Esophagus squamous epithelium (tissue), 5 donors: ENCODE measurements around the gene KRTAP16-1. TPM values are rescaled to one million over a fixed set of nuclear protein-coding genes. Genes with fewer than 3 reads are reported as not detected.
"Not testable (repeated sequence)": the region's sequence is repeated elsewhere in the genome, so short reads cannot be mapped to it uniquely, and the experiment has no call there.

Experiments
- DNase-seq: peaks from one replicate; lab custom pipeline; 2025; lab: John Stamatoyannopoulos, UW
- H3K27ac ChIP-seq, 4 donors: fragments of 200-600 bp; sonication (generic); one replicate each; pipeline ENCODE4 v1.5.1; 2016 to 2019; ENCODE audit warnings: mild to moderate bottlenecking in 1 of 4
- H3K27me3 ChIP-seq, 4 donors: fragments of 200-600 bp; sonication (generic); 1 replicate in 3 of 4; 2 replicates in 1 of 4; pipeline versions ENCODE4 v1.5.1 to v1.6.0; 2017 to 2021; ENCODE audit warnings: antibody characterized with exemption in 1 of 4
- H3K36me3 ChIP-seq, 3 donors: fragments of 200-600 bp; sonication (generic); one replicate each; pipeline ENCODE4 v1.5.1; 2016 to 2019
- H3K4me1 ChIP-seq, 3 donors: fragments of 200-600 bp; sonication (generic); one replicate each; pipeline ENCODE4 v1.5.1; 2017 to 2019
- H3K4me3 ChIP-seq, 4 donors: fragments of 200-600 bp; sonication (generic); 1 replicate in 3 of 4; 2 replicates in 1 of 4; pipeline ENCODE4 v1.5.1; 2016 to 2019; ENCODE audit warnings: mild to moderate bottlenecking in 2 of 4, moderate library complexity in 1 of 4
- H3K9me3 ChIP-seq, 3 donors: fragments of 200-600 bp; sonication (generic); one replicate each; pipeline ENCODE4 v1.5.1; 2016 to 2019
- POLR2A ChIP-seq, 4 donors: fragments of 450-650 bp; IDR thresholded peaks; one replicate each; pipeline ENCODE4 v1.6.1; 2017; ENCODE audit warnings: antibody characterized with exemption in 4 of 4, mild to moderate bottlenecking in 4 of 4, moderate library complexity in 3 of 4
- WGBS, 2 donors: methylation state at CpG; one replicate each; pipeline ENCODE4 v1.1.5; 2018; 5-methylcytosine and 5-hydroxymethylcytosine counted together
- intact Hi-C: fragments of 100-400 bp; cut with DNase I; formaldehyde crosslinking; loops from one replicate; pipeline ENCODE4 v1.15.0; 2022
- total RNA-seq, 4 donors: library from RNA; depleted of rRNA; stranded (reverse); fragments of >200 nt; gene quantifications; one replicate each; pipeline ENCODE4 v1.1.0, GENCODE V29; 2016
- TF ChIP-seq, protein P1 (sequence below), 6 experiments: fragments of 450-650 bp in 4 of 6; fragments of 200-600 bp in 2 of 6; sonication (generic) in 2 of 6; IDR thresholded peaks; one replicate each; pipeline ENCODE4 v1.5.1; 2016 to 2019; ENCODE audit warnings: antibody characterized with exemption in 6 of 6, mild to moderate bottlenecking in 4 of 6, moderate library complexity in 4 of 6
- donor health status: DM: yes; HTN: yes; CAD: no.

Gene KRTAP16-1
- total RNA-seq, 4 donors from 2014 or later: not detected

GRCh38 chr17:41271858-41272257 is 37.3 kb downstream of the KRTAP16-1 start:
- H3K27me3 ChIP-seq: peaks cover 0 to 5% (median 0%) of the 10 kb centered on the region in 4 donors
- 75% methylated on average over 1 of the region's 1 CpG; no CpG with 5 or more reads in 1 of the 2 donors for WGBS, 2 donors
- no peak overlapping the region for H3K4me3 ChIP-seq
- H3K27ac ChIP-seq: no peak overlapping the region
- intact Hi-C loops: no loop called here
- no peaks in the 10 kb centered on the region for H3K9me3 ChIP-seq
- no peak for DNase-seq
- no peaks in the 10 kb centered on the region for H3K4me1 ChIP-seq
- no peak for TF ChIP-seq POLR2A (IDR thresholded peaks at IDR 0.05)
- TF ChIP-seq, protein P1, sequence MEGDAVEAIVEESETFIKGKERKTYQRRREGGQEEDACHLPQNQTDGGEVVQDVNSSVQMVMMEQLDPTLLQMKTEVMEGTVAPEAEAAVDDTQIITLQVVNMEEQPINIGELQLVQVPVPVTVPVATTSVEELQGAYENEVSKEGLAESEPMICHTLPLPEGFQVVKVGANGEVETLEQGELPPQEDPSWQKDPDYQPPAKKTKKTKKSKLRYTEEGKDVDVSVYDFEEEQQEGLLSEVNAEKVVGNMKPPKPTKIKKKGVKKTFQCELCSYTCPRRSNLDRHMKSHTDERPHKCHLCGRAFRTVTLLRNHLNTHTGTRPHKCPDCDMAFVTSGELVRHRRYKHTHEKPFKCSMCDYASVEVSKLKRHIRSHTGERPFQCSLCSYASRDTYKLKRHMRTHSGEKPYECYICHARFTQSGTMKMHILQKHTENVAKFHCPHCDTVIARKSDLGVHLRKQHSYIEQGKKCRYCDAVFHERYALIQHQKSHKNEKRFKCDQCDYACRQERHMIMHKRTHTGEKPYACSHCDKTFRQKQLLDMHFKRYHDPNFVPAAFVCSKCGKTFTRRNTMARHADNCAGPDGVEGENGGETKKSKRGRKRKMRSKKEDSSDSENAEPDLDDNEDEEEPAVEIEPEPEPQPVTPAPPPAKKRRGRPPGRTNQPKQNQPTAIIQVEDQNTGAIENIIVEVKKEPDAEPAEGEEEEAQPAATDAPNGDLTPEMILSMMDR (IDR thresholded peaks at IDR 0.05): no peak
- H3K36me3 ChIP-seq: no peaks in the 10 kb centered on the region

GRCh38 chr17:41271323-41271722 is 37.8 kb downstream of the KRTAP16-1 start:
- H3K4me1 ChIP-seq, H3K27ac ChIP-seq, intact Hi-C loops, H3K27me3 ChIP-seq, DNase-seq, H3K4me3 ChIP-seq, H3K9me3 ChIP-seq, H3K36me3 ChIP-seq: not testable (repeated sequence)
- WGBS, 2 donors: no CpG with 5 or more reads among the region's 1 CpG

- no peak overlapping the region for H3K4me3 ChIP-seq
- H3K4me1 ChIP-seq: no peaks in the 10 kb centered on the region
- TF ChIP-seq POLR2A (IDR thresholded peaks at IDR 0.05): no peak
- TF ChIP-seq, protein P1 (IDR thresholded peaks at IDR 0.05): no peak
- H3K36me3 ChIP-seq: no peaks in the 10 kb centered on the region
- H3K27me3 ChIP-seq: peaks cover 0 to 4% (median 0%) of the 10 kb centered on the region in 4 donors
- no peaks in the 10 kb centered on the region for H3K9me3 ChIP-seq
- no peak for DNase-seq
- intact Hi-C loops: no loop called here
- 82% methylated on average over 3 of the region's 3 CpGs; no CpG with 5 or more reads in 1 of the 2 donors for WGBS, 2 donors
- H3K27ac ChIP-seq: no peak overlapping the region
These were observed 41.4 kb downstream of the KRTAP16-1 start for GRCh38 chr17:41267711-41268110.

GRCh38 chr17:41265078-41265477 is 44.0 kb downstream of the KRTAP16-1 start, which contains the start of gene KRTAP9-6:
Gene KRTAP9-6 (plus strand): TSS chr17:41265378. CDS start chr17:41265378, 0 bp downstream.
- Histone ChIP-seq H3K27me3 (peaks cover 0 to 8% (median 0%) of the 10 kb centered on the region in 4 donors), H3K4me1 (no peaks in the 10 kb centered on the region), H3K27ac (no peak within 1 kb of the TSS), H3K36me3 (no peaks in the 10 kb centered on the region), H3K4me3 (no peak within 1 kb of the TSS), H3K9me3 (no peaks in the 10 kb centered on the region)
- WGBS, 2 donors: 37 to 51% methylated on average over 2 of the region's 2 CpGs
- no peak for TF ChIP-seq POLR2A (IDR thresholded peaks at IDR 0.05)
- TF ChIP-seq, protein P1 (IDR thresholded peaks at IDR 0.05): no peak
- intact Hi-C loops: no loop called here
- no peak for DNase-seq

- no peaks in the 10 kb centered on the region for H3K36me3 ChIP-seq
- no peaks in the 10 kb centered on the region for H3K4me1 ChIP-seq
- peaks cover 0 to 9% (median 0%) of the 10 kb centered on the region in 4 donors for H3K27me3 ChIP-seq
- no peaks in the 10 kb centered on the region for H3K9me3 ChIP-seq
- intact Hi-C loops: no loop called here
- H3K4me3 ChIP-seq: no peak overlapping the region
- TF ChIP-seq, protein P1 (IDR thresholded peaks at IDR 0.05): no peak
- TF ChIP-seq POLR2A (IDR thresholded peaks at IDR 0.05): no peak
- no peak for DNase-seq
- WGBS, 2 donors: 89 to 100% methylated on average over 2 to 3 of the region's 3 CpGs
- H3K27ac ChIP-seq: no peak overlapping the region
These were observed 44.5 kb downstream of the KRTAP16-1 start for GRCh38 chr17:41264599-41264998.

DNA sequence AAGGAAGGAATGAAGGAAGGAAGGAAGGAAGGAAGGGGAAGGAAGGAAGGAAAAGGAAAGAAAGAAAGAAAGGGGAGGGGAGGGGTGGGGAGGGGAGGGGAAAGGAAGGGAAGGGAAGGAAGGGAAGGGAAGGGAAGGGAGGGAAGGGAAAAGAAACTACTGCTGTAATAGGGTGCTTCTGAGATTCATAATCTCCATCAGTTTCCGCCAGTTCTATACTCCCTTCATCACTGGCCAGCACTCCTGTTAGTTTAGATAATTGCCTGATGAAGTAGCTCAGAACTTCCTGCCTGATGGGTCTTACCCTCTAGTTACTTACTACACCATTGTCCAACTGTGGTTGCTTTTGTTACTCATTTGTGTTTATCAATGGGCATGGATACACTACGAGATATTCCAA is 45.9 kb downstream of the KRTAP16-1 start:
- Histone ChIP-seq H3K4me3 (no peak overlapping the region), H3K27me3 (peaks cover 0 to 20% (median 0%) of the 10 kb centered on the region in 4 donors), H3K36me3 (no peaks in the 10 kb centered on the region), H3K4me1 (no peaks in the 10 kb centered on the region), H3K27ac (no peak overlapping the region), H3K9me3 (no peaks in the 10 kb centered on the region)
- no peak for DNase-seq
- WGBS, 2 donors: 57 to 60% methylated on average over 2 of the region's 2 CpGs
- TF ChIP-seq, protein P1 (IDR thresholded peaks at IDR 0.05): no peak
- no peak for TF ChIP-seq POLR2A (IDR thresholded peaks at IDR 0.05)
- intact Hi-C loops: no loop called here
